Endodermal cell (in vitro differentiated cells): ENCODE measurements around the gene CHMP4B. TPM values are rescaled to one million over a fixed set of nuclear protein-coding genes. Genes with fewer than 3 reads are reported as not detected.

ENCODE experiments used
- DNase-seq: peaks from one replicate; pipeline ENCODE4 v3.0.0-alpha.2; 2017
- H3K27ac ChIP-seq: 2 replicates; pipeline ENCODE4 v1.5.1; 2013; ENCODE audit warnings: mild to moderate bottlenecking, low read depth, low read length, moderate library complexity
- H3K27me3 ChIP-seq: 2 replicates; pipeline ENCODE4 v1.6.1; 2013; ENCODE audit warnings: mild to moderate bottlenecking, low read length, moderate library complexity; ENCODE audit not compliant: insufficient read depth, control insufficient read depth, poor library complexity, severe bottlenecking
- H3K36me3 ChIP-seq: 2 replicates; pipeline ENCODE4 v1.7.0; 2013; ENCODE audit warnings: mild to moderate bottlenecking, low read length, moderate library complexity; ENCODE audit not compliant: control insufficient read depth, insufficient read depth
- H3K4me1 ChIP-seq: one replicate; pipeline ENCODE4 v1.7.0; 2013; ENCODE audit warnings: low read length; ENCODE audit not compliant: control insufficient read depth, insufficient read depth
- H3K4me3 ChIP-seq: 2 replicates; pipeline ENCODE4 v1.5.1; 2013; ENCODE audit warnings: mild to moderate bottlenecking, low read length, moderate library complexity
- H3K9ac ChIP-seq: 2 replicates; pipeline ENCODE4 v1.6.1; 2013; ENCODE audit warnings: mild to moderate bottlenecking, low read length, moderate library complexity; ENCODE audit not compliant: poor library complexity, severe bottlenecking; ENCODE audit errors: extremely low read depth
- H3K9me3 ChIP-seq: 2 replicates; pipeline ENCODE4 v1.6.1; 2013; ENCODE audit warnings: mild to moderate bottlenecking, low read length, moderate library complexity; ENCODE audit not compliant: control insufficient read depth
- H3K27ac Mint-ChIP-seq: 2 replicates; pipeline ENCODE4 v1.8.0; 2020; ENCODE audit warnings: mixed read lengths
- H3K27me3 Mint-ChIP-seq: 2 replicates; pipeline ENCODE4 v1.8.0; 2021; ENCODE audit warnings: mild to moderate bottlenecking, mixed read lengths; ENCODE audit not compliant: insufficient read depth
- H3K36me3 Mint-ChIP-seq: 2 replicates; pipeline ENCODE4 v1.8.0; 2020; ENCODE audit warnings: low read depth, mixed read lengths
- H3K4me1 Mint-ChIP-seq: 2 replicates; pipeline ENCODE4 v1.8.0; 2020; ENCODE audit warnings: mixed read lengths
- H3K4me3 Mint-ChIP-seq: 2 replicates; pipeline ENCODE4 v1.8.0; 2020; ENCODE audit warnings: mild to moderate bottlenecking, moderate library complexity, mixed read lengths
- H3K9me3 Mint-ChIP-seq: 2 replicates; pipeline ENCODE4 v1.8.0; 2020; ENCODE audit warnings: mild to moderate bottlenecking, mixed read lengths
- CTCF ChIP-seq: fragments of 200-600 bp; sonication (generic); conservative IDR thresholded peaks from 2 replicates; pipeline ENCODE4 v1.5.0; 2021; ENCODE audit warnings: antibody characterized with exemption, mild to moderate bottlenecking
- WGBS, 2 experiments: methylation state at CpG; one replicate each; pipeline versions ENCODE4 v1.1.5 to v1.1.7; 2013; ENCODE audit warnings: missing lambda C conversion rate in 2 of 2, mixed read lengths in 1 of 2; ENCODE audit not compliant: insufficient coverage in 1 of 2, insufficient read length in 1 of 2; 5-methylcytosine and 5-hydroxymethylcytosine counted together
- total RNA-seq, 2 donors: library from RNA; stranded (reverse); fragmentation: NEBNext Ultra II Directional in 1 of 2; extraction: Animal tissue kit (Norgen Biotek cat#: 25700) in 1 of 2; gene quantifications; 2 replicates in 1 of 2; 3 replicates in 1 of 2; pipeline ENCODE4 v1.2.1, GENCODE V29; 2021

CHMP4B gene
- total RNA-seq, 2 donors from 2014 or later: 81.5 to 116 TPM

GRCh38 chr20:33772439-33772838 lies 38.7 kb upstream of the CHMP4B start:
- no peaks in the 10 kb centered on the region for H3K27me3 Mint-ChIP-seq
- H3K9me3 Mint-ChIP-seq: no peaks in the 10 kb centered on the region
- H3K27me3 ChIP-seq: no peaks in the 10 kb centered on the region
- no peaks in the 10 kb centered on the region for H3K4me1 Mint-ChIP-seq
- 92 to 100% methylated on average over 3 of the region's 3 CpGs for WGBS, 2 experiments
- no peak overlapping the region for H3K4me3 Mint-ChIP-seq
- H3K9ac ChIP-seq: no peak overlapping the region
- peaks cover 10% of the 10 kb centered on the region for H3K36me3 ChIP-seq
- no peaks in the 10 kb centered on the region for H3K4me1 ChIP-seq
- no peaks in the 10 kb centered on the region for H3K9me3 ChIP-seq
- peaks cover 19% of the 10 kb centered on the region for H3K36me3 Mint-ChIP-seq
- no peak overlapping the region for H3K27ac ChIP-seq
- DNase-seq: no peak
- no peak for TF ChIP-seq CTCF
- no peak overlapping the region for H3K27ac Mint-ChIP-seq
- H3K4me3 ChIP-seq: no peak overlapping the region

GRCh38 chr20:33773412-33774089 lies 37.6 kb upstream of the CHMP4B start:
- Histone ChIP-seq H3K27me3 (no peaks in the 10 kb centered on the region), H3K27ac (no peak overlapping the region), H3K4me3 (no peak overlapping the region), H3K9me3 (no peaks in the 10 kb centered on the region), H3K9ac (no peak overlapping the region), H3K36me3 (peaks cover 4% of the 10 kb centered on the region), H3K4me1 (no peaks in the 10 kb centered on the region)
- H3K27ac Mint-ChIP-seq: no peak overlapping the region
- peaks cover 4% of the 10 kb centered on the region for H3K4me1 Mint-ChIP-seq
- DNase-seq: no peak
- WGBS, 2 experiments: 94% methylated on average over 2 of the region's 2 CpGs; no CpG with 5 or more reads in 1 of the 2 experiments
- no peak overlapping the region for H3K4me3 Mint-ChIP-seq
- no peaks in the 10 kb centered on the region for H3K27me3 Mint-ChIP-seq
- peaks cover 17% of the 10 kb centered on the region for H3K36me3 Mint-ChIP-seq
- H3K9me3 Mint-ChIP-seq: peaks cover 2% of the 10 kb centered on the region
- TF ChIP-seq CTCF: no peak

- no peak for DNase-seq
- Mint-ChIP-seq H3K27me3 (no peaks in the 10 kb centered on the region), H3K9me3 (peaks cover 2% of the 10 kb centered on the region), H3K27ac (no peak overlapping the region), H3K4me3 (no peak overlapping the region), H3K36me3 (peaks cover 10% of the 10 kb centered on the region), H3K4me1 (peaks cover 9% of the 10 kb centered on the region)
- no peak overlapping the region for H3K27ac ChIP-seq
- WGBS, 2 experiments: 91 to 100% methylated on average over 1 to 2 of the region's 2 CpGs
- TF ChIP-seq CTCF: no peak
- no peak overlapping the region for H3K9ac ChIP-seq
- H3K9me3 ChIP-seq: no peaks in the 10 kb centered on the region
- H3K27me3 ChIP-seq: no peaks in the 10 kb centered on the region
- peaks cover 4% of the 10 kb centered on the region for H3K36me3 ChIP-seq
- no peak overlapping the region for H3K4me3 ChIP-seq
- no peaks in the 10 kb centered on the region for H3K4me1 ChIP-seq
Observed at GRCh38 chr20:33777816-33778215, 33.3 kb upstream of the CHMP4B start.
